NB4 (cell line): ENCODE measurements around the gene XCL1.
"Not testable (repeated sequence)": the region's sequence is repeated elsewhere in the genome, so short reads cannot be mapped to it uniquely, and the experiment has no call there.

Experiments used
- DNase-seq: peaks from one replicate; pipeline ENCODE4 v3.0.0; 2010; ENCODE audit warnings: low read depth
- H3K4me3 ChIP-seq: one replicate; pipeline ENCODE4 v1.5.1; 2011; ENCODE audit warnings: mild to moderate bottlenecking, low read depth, low read length, moderate library complexity
- CTCF ChIP-seq: IDR thresholded peaks from one replicate; pipeline ENCODE4 v1.5.1; 2012; ENCODE audit warnings: low read depth, low read length
- MAX ChIP-seq: IDR thresholded peaks from 2 replicates; pipeline ENCODE4 v1.6.1; 2011; ENCODE audit warnings: low read depth, low read length
- MYC ChIP-seq: IDR thresholded peaks from 2 replicates; pipeline ENCODE4 v1.6.1; 2011; ENCODE audit warnings: low read depth, low read length
- POLR2A ChIP-seq: IDR thresholded peaks from 2 replicates; pipeline ENCODE4 v1.6.1; 2011; ENCODE audit warnings: mild to moderate bottlenecking; ENCODE audit not compliant: insufficient read length; ENCODE audit errors: extremely low read depth

XCL1 gene

GRCh38 chr1:168576245-168576688, at the start of gene XCL1:
TSS of gene XCL1 (plus strand) at chr1:168576605. CDS start at chr1:168576638, 33 bp downstream.
- H3K4me3 ChIP-seq, DNase-seq: not testable (repeated sequence)

- no peak for TF ChIP-seq POLR2A
- no peak for TF ChIP-seq MYC
- no peak for TF ChIP-seq MAX
- no peak for TF ChIP-seq CTCF
- no peak for DNase-seq
- H3K4me3 ChIP-seq: no peak overlapping the region
Observed at GRCh38 chr1:168529518-168529917, 46.9 kb upstream of the XCL1 start.

GRCh38 chr1:168531615-168532345, 44.6 kb upstream of the XCL1 start:
- no peak for DNase-seq
- H3K4me3 ChIP-seq: no peak overlapping the region
- TF ChIP-seq CTCF (no peak), MAX (no peak), MYC (no peak)

- peak overlapping the region; percentile 17 for H3K4me3 ChIP-seq
- DNase-seq: peak; percentile 91
- TF ChIP-seq MYC (no peak), POLR2A (no peak), CTCF (no peak)
Observed at GRCh38 chr1:168535536-168535935, 40.9 kb upstream of the XCL1 start.

- H3K4me3 ChIP-seq, DNase-seq: not testable (repeated sequence)
Observed at GRCh38 chr1:168540798-168541197, 35.6 kb upstream of the XCL1 start.

- DNase-seq: not testable (repeated sequence)
Observed at GRCh38 chr1:168542978-168543377, 33.4 kb upstream of the XCL1 start.

GRCh38 chr1:168543840-168544498, 32.4 kb upstream of the XCL1 start, which contains the start of gene XCL2:
TSS of gene XCL2 (minus strand) at chr1:168543997. CDS start at chr1:168543964, 33 bp downstream.
- DNase-seq, H3K4me3 ChIP-seq: not testable (repeated sequence)

More at GRCh38 chr1:168542978-168543377, 33.4 kb upstream of the XCL1 start:
- H3K4me3 ChIP-seq: not testable (repeated sequence)

GRCh38 chr1:168545678-168546552, 30.5 kb upstream of the XCL1 start:
- DNase-seq: peak; percentile 46
- not testable (repeated sequence) for H3K4me3 ChIP-seq

GRCh38 chr1:168546553-168546895, 29.9 kb upstream of the XCL1 start:
- not testable (repeated sequence) for DNase-seq

More at GRCh38 chr1:168545678-168546552, 30.5 kb upstream of the XCL1 start:
- TF ChIP-seq CTCF: peak; percentile 11

More at GRCh38 chr1:168546553-168546895, 29.9 kb upstream of the XCL1 start:
- H3K4me3 ChIP-seq: not testable (repeated sequence)
